Putamen (tissue), 1 donor: ENCODE measurements around the gene SIK3.

ENCODE experiments used
- DNase-seq: peaks from one replicate; pipeline ENCODE4 v3.0.0-alpha.2; 2016; ENCODE audit warnings: low spot score

Gene SIK3

DNA sequence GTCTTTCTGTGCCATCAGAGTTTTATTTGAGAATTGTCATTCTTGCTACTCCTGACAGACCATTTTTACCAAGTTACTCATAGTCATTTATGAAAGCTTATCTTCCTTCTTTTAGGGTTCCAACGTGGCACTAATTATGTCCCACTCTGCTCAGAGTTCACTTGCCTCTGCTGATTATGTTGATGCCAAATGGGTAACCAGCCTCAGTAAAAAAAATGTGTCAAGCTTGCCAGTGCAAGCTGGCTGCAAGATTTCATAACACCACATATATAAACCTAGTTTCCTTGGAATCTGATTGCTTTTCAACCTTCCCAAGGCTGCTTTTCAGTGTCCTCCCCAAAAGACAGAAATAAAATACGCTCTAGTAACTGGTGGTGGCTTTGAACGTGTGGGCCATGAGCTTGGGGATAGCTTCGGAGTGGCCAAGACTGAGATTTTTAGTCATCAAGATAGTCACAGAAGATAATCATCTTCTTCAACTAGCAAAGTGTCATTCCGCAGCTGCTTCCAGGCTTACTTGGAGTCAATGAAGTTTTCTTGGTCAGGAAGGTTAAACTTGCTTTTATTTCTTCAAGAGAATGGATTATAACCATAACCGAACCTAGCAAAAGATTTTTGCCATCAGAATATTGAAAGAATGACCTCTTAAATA is 231.3 kb downstream of the SIK3 start:
- DNase-seq: no peak

DNA sequence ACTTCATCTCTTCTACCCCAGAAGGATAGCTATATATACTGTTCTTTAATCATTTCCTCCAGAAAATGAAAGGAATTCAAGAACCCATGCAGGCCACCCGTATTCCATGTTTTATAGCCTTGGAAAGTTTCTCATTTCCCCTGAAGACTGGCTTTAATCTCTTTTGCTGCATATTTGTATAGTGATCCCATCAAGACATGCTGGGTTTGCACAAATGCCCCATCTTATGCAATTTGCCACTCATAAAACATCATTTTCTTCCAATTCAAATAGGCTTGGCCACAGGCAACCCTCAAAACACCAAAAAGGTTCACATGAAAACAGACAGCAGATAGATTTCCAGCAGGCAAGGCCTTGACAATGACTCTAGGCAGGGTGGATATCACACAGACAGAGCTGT is 232.5 kb downstream of the SIK3 start:
- no peak for DNase-seq

DNA sequence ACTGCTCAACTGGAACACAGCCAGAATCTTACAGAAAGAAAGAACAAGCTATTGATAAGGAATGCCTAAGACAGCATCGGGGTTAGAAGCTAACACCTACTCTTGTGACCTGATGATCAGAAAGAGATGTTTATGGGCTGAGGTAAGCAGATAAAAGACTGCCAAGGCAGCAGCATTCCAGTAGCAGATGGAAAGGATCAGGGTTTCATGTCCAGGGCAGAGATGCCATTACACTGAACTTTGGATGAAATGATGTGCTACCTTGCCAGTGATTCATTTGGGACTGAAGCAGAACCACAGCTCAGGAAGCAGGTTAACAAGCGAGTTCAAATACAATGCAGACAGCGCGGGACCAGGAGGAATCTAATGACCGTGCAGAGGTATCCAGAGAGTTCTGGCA is 233.7 kb downstream of the SIK3 start:
- no peak for DNase-seq

DNA sequence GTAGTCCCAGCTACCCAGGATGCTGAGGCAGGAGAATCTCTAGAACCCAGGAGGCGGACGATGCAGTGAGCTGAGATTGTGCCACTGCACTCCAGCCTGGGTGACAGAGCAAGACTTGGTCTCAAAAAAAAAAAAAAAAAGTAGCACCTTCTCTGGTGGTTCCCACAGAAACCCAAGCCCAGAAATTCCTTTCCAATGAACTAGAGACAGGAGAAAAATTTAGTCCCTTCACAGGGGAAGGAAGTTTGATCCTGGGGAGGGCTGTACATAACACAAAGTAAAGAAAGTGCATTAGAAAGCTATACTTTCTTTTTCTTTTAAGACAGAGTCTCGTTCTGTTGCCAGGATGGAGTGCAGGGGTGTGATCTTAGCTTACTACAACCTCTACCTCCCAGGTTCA is 235.3 kb downstream of the SIK3 start:
- no peak for DNase-seq

DNA sequence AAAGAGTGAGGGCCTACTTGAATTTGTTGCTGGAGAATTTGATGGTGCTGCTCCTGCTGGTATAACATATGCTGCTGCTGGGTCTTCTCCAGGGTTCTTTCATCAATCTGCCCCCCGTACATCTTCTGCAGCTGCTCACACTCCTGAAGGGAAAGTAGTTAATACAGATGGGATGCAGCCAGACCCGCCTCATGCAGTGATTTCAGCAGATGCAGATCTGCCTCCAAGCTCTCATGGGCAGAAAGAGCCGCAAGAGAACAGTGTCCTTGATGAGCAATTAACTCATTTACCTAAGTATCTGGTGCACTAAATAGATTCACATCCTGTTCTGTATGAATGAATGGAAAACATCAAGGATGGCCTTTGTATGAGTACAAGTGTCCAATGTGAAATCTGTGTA is 236.0 kb downstream of the SIK3 start:
- DNase-seq: no peak

- no peak for DNase-seq
Observed at GRCh38 chr11:116861539-116861938, 236.7 kb downstream of the SIK3 start.

- no peak for DNase-seq
Observed at GRCh38 chr11:116860303-116860702, 237.9 kb downstream of the SIK3 start.

DNA sequence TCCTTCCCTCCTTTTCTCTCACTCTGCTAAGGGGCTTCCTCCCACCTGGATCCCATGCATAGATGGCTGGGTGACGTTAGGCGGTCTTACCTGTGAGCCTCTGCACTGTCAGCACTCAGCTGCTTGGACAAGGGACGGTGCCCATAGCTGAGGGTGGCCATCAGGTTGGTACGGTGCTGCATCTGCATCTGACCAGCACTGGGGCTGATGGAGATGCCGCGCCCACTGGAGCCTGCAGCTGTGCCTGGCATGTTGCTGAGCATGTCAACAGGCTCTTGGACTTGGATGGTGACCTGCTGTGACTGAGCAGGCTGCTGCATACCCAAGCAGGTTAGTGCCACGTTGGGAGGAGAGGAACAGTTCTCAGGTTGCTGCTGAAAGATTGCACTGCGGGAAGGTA is 239.1 kb downstream of the SIK3 start:
- no peak for DNase-seq

DNA sequence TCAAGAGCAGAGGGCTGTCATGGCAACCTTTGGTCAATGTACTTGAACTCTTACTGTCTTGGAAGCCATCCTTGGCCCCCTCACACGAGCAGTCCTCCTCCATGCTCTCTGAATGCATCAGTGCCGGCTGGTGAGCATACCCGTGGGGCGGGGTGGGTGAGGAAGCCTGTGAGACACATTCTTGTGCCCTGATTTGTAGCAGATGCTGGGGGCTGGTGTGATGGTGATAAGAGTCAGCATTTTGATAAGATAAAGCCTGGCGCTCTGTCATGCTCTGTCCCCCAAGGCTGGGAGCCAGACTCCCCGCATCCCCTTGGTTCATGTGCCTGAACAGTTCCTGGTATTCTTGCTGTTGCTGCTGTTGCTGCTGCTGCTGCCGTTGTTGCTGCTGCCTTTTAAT is 240.3 kb downstream of the SIK3 start:
- no peak for DNase-seq

- no peak for DNase-seq
Observed at GRCh38 chr11:116857316-116857715, 240.9 kb downstream of the SIK3 start.

DNA sequence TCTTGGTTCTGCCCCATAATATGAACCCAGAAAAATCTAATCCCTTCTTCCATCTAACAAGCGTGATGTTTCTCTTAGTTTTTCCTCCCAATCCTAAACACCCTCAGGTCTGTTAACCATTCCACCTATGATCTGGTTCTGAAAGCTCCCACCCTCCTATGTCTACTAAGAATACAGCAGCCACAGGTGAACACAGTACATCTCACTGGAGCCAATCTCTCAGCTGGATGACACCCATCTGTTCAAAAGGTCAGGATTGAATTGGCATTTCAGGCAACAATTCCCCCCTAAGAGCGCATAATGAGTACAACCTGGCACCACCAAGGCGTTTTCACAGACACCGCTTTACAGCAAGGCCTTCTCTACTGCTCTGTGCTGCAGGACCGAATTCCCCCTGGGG is 241.8 kb downstream of the SIK3 start:
- DNase-seq: no peak

- DNase-seq: no peak
Observed at GRCh38 chr11:116855413-116855812, 242.8 kb downstream of the SIK3 start.

- DNase-seq: no peak
Observed at GRCh38 chr11:116853461-116854073, 244.7 kb downstream of the SIK3 start.

DNA sequence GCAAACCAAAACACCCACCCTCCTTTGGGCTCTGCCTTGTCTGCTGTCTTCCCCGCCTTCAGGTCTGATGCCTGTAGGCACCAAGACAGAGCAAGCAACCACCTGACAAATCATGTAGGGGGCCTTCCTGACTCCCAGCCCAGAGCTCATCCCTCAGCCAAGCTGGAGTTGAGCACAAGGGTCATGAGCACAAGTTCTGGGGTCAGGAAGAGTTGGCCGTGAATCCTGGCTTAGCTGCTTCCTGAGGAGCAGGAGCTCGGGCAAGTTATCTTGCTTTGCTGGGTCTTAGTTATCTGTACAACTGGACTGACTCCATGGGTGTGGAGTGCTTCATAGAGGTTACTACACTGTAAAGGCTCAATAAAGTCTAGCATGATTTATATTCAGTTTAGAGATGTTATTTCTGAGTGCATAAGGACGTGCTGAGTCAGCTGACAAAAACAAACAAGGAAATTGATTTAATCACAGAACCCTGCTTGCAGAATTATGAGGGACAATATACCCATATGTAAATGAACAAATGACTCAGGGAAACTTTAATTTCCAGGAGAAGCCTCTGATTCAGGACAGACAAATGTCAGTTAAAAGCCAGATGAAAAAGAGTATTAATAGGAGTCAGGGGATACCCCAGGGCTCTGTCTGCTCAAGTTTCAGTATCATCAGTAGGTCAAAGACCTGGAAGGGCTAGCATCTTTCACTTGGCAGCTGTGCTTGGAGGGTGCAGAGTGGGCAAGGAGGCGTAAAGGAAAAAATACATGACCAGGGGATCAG is 245.8 kb downstream of the SIK3 start:
- no peak for DNase-seq

DNA sequence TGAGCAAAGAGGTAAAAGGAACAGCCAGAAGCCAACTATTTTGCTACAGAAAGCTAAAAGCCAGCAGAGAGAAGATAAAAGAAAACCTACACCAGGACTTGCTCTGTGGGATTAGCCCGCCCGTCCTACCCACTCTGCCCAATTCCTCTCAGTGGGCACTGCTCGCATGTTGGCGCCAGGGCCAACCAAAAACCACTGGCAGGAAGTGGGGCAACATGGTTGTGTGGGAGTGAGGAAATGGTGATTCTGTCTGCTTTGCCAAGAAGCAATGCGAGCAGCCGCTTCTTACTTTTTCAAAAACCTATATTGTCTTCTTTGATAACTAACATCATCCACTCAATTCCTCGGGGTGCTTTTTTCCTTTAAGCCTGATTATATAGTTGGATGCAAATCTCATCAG is 246.6 kb downstream of the SIK3 start:
- DNase-seq: no peak

- DNase-seq: no peak
Observed at GRCh38 chr11:116849486-116849885, 248.7 kb downstream of the SIK3 start.

DNA sequence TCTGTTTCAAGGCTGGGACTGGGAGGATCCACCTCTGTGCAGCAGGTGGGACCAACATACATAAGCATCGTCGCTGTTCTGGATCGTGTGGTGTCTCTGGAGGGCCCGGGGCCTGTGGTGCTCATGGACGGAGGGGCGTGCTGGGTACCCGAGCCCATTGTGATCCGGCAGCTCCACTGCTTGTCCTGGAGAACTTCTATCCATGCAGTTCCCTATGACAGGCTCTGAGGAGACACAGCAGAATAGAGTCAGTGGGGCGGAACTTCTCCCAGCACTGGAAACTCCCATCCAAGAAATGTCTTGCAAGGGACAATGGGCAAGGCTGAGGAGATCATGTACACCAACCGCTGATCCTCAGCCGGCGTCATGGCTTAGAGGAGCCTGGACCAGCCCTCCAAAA is 249.2 kb downstream of the SIK3 start:
- DNase-seq: no peak

- no peak for DNase-seq
Observed at GRCh38 chr11:116847612-116848011, 250.6 kb downstream of the SIK3 start.

DNA sequence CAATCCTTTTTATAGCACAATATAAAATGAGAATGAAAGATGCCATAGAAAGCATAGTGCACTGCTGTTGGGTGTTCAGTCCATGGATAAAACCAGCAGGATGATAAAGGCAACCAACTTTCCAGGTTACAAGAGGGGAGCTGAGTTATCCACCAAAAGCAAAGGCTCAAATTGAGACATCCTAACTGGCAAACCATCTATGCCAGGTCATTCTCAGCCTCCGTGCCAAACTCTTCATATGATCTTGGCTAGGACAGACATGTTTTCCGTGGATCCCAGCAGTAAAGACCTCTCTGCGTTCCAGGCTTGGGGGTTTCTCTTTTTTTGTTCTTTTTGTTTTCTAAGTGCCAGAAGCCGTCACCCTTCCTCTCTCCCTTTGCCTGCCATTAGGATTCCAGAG is 253.5 kb downstream of the SIK3 start:
- no peak for DNase-seq

DNA sequence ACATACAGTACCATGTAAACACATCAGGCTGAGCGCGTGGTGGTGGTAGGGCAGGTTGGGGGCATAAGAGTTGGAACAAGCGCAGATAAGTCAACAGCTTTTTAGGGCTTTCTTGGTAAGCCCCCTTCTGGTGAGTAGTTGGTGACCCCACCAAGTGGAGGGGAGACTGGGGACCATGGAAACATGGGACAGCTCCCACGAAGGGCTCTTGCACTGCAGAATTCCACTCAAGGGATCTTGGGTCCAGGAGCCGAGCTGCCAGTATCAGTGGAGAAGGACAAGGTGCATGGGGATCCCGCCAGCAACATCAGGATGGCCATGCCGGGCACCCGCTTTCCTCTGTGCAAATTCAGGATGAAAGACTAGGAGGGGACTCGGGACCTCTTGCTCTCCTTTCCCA is 254.6 kb downstream of the SIK3 start:
- DNase-seq: no peak

DNA sequence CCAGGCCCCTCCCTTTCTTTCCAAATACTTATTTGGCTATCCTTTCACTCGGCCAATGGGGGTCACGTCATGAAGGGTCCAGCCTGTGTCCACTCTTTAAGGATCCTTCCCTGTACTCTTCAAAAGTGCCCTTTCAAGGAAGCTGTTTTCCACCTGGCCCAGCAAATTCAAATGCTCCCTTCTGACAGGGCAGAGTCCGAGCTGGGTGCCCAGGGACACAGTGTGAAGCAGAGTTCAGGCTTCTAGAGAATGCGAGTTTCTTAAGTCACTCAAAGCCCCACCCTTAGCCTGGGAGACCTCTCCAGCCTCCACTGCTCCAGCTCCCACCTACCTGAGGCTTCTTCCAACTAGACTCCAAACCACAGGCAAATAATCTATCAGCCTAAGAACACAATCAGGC is 255.3 kb downstream of the SIK3 start:
- DNase-seq: no peak

GRCh38 chr11:116842117-116842516 is 256.1 kb downstream of the SIK3 start:
- no peak for DNase-seq

DNA sequence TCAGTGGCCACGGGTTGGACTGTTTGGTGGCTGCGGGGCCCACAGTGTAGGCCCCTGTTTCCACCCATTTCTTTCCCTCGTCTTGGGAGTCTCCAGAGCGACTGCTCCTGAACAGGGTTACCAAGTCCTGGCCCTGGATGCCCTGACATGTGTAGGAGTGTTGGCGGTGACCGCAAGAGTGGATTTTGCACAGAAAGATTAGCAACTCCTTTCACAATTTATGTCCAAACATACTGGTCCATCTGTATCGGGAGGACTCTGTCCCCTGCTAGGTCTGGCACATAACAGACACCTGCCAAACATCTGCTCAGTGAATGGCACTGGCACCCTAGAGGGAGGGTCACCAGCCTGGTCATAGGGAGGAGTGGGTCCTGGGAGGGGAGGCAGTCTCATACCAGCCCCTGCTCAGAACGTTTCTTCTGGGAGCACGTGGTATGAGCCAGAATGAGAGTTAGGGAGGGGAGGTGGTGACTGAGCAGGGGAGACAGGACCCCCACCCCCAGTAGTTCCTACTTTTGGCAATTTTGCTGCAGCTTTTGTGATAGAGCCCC is 257.4 kb downstream of the SIK3 start:
- DNase-seq: no peak
